Activated naive CD4-positive, alpha-beta T cell treated with anti-CD3 and anti-CD28 coated beads, Interleukin-2, amount 50 U/mL, for 72 hours (primary cell): ENCODE measurements around the gene GRID1. TPM values are rescaled to one million over a fixed set of nuclear protein-coding genes. Genes with fewer than 3 reads are reported as not detected.

Experiments
- ATAC-seq, 2 donors: fragments of 150-1000 bp; cut with Tn5 transposase; 2 replicates each; pipeline ENCODE4 v1.10.0; 2021; ENCODE audit warnings: mild to moderate bottlenecking in 2 of 2, moderate library complexity in 2 of 2
- DNase-seq, 2 donors: peaks; one replicate each; pipeline ENCODE4 v3.0.0; 2021 to 2022; ENCODE audit warnings: low spot score in 2 of 2
- H3K27ac Mint-ChIP-seq, 2 donors: one replicate each; pipeline ENCODE4 v1.8.0; 2022; ENCODE audit warnings: mild to moderate bottlenecking in 2 of 2, mixed read lengths in 2 of 2
- H3K36me3 Mint-ChIP-seq, 2 donors: one replicate each; pipeline ENCODE4 v1.8.0; 2022; ENCODE audit warnings: mixed read lengths in 2 of 2
- H3K9me3 Mint-ChIP-seq, 2 donors: one replicate each; pipeline ENCODE4 v1.8.0; 2022; ENCODE audit warnings: mixed read lengths in 2 of 2
- total RNA-seq, 2 donors: library from RNA; stranded (reverse); gene quantifications; one replicate each; pipeline ENCODE4 v1.2.3, GENCODE V29; 2022

Gene GRID1
- total RNA-seq, 2 donors from 2014 or later, result not detected

- H3K9me3 Mint-ChIP-seq, result no peaks in the 10 kb centered on the region
- H3K36me3 Mint-ChIP-seq, result no peaks in the 10 kb centered on the region
- DNase-seq, result no peak
- no peak for ATAC-seq
- no peak overlapping the region for H3K27ac Mint-ChIP-seq
These were observed 161.9 kb downstream of the GRID1 start for GRCh38 chr10:86204421-86205305.

DNA sequence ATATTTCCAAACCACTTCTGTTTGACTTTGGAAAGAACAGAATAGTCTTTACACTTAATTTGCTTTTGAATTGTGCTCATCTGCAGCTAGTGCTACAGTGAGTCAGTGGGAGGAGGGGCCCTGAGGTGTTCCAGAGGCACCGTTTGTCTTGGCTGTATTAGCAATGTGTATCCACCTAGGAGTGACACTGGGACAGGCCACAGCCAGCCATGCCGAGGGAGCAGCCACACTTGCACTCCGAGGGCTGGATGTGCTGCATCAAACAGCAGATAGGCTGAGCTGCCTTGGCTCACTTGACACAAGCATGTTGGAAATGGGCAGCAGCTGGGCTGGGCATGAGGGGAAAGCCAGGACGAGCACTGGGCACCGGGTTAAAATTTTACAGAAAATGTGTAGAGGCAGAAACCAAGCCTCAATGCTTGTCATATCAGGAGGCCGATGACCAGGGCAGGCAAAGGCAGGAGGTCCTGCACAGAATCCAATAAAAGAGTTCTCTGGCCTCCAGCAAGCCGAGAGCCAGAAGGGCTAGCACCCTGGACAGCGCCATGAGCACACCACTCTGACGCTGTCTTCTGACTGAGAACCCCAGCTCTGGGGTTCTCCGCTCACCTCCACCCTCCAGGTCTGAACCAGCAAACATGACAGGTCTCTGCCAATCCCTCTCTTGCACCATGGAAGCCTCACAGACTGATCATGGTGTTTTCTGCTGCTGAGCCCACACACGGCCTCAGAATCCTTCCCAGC lies 163.3 kb downstream of the GRID1 start:
- ATAC-seq (no peak), DNase-seq (peak in 1 of 2 donors; percentile 26)
- Mint-ChIP-seq H3K36me3 (no peaks in the 10 kb centered on the region), H3K9me3 (no peaks in the 10 kb centered on the region), H3K27ac (no peak overlapping the region)

DNA sequence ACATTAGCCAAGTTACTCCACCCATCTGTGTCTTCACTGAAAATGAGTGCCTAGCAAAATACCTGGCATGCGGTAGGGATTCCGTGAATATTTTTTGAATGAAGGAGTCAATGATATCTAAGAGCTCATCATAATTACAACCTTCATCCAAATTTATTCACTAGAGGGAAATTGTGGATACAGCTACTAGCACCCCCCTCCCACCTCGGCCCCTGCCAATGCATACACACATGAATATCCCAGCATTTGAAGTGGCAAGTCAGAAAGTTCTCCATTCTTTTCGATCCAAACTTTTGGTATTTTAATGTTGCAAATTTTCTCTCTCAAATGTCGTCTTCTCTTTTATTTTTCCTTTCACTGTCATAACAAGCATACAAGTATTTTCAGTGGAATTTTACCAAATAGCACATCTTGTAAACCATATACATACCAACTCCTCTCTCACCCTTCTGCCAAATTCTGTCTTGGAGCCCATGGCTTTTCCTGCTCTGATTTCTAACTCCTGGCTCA lies 164.3 kb downstream of the GRID1 start:
- Mint-ChIP-seq H3K9me3 (no peaks in the 10 kb centered on the region), H3K36me3 (no peaks in the 10 kb centered on the region), H3K27ac (no peak overlapping the region)
- ATAC-seq (no peak), DNase-seq (no peak)

DNA sequence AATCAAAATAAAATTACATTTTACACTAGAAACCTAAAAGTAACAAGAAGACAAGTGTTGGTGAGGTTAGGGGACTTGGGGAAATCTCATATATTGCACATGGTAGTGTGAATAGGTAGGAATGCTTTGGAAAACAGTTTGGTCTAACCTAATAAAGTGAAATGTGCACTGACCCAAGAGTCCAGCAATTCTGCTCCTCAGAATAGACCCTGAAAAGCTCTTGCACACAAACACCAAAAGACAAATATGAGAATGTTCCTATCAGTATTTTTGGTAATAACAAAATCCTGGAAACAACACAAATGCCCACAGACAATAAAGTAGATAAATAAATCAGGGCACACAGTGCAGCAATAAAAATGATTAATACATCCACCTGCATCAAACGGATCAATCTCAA lies 165.7 kb downstream of the GRID1 start:
- DNase-seq, result no peak
- H3K27ac Mint-ChIP-seq, result no peak overlapping the region
- no peaks in the 10 kb centered on the region for H3K9me3 Mint-ChIP-seq
- ATAC-seq, result no peak
- H3K36me3 Mint-ChIP-seq, result no peaks in the 10 kb centered on the region

- ATAC-seq (no peak), DNase-seq (no peak)
- H3K36me3 Mint-ChIP-seq, result no peaks in the 10 kb centered on the region
- H3K9me3 Mint-ChIP-seq, result no peaks in the 10 kb centered on the region
- H3K27ac Mint-ChIP-seq, result no peak overlapping the region
These were observed 166.3 kb downstream of the GRID1 start for GRCh38 chr10:86200269-86200668.

- Mint-ChIP-seq H3K9me3 (no peaks in the 10 kb centered on the region), H3K36me3 (no peaks in the 10 kb centered on the region), H3K27ac (no peak overlapping the region)
- no peak for ATAC-seq
- DNase-seq, result no peak
These were observed 167.6 kb downstream of the GRID1 start for GRCh38 chr10:86199041-86199440.

GRCh38 chr10:86198271-86198670 lies 168.3 kb downstream of the GRID1 start:
- no peak for DNase-seq
- no peak for ATAC-seq
- no peak overlapping the region for H3K27ac Mint-ChIP-seq
- no peaks in the 10 kb centered on the region for H3K9me3 Mint-ChIP-seq
- no peaks in the 10 kb centered on the region for H3K36me3 Mint-ChIP-seq

- H3K27ac Mint-ChIP-seq, result no peak overlapping the region
- no peak for ATAC-seq
- DNase-seq, result no peak
- H3K9me3 Mint-ChIP-seq, result no peaks in the 10 kb centered on the region
- no peaks in the 10 kb centered on the region for H3K36me3 Mint-ChIP-seq
These were observed 169.3 kb downstream of the GRID1 start for GRCh38 chr10:86197166-86197790.

GRCh38 chr10:86195521-86196157 lies 171.0 kb downstream of the GRID1 start:
- ATAC-seq (no peak), DNase-seq (no peak)
- H3K36me3 Mint-ChIP-seq, result no peaks in the 10 kb centered on the region
- no peaks in the 10 kb centered on the region for H3K9me3 Mint-ChIP-seq
- H3K27ac Mint-ChIP-seq, result no peak overlapping the region

GRCh38 chr10:86194684-86195083 lies 171.9 kb downstream of the GRID1 start:
- no peak for DNase-seq
- no peaks in the 10 kb centered on the region for H3K9me3 Mint-ChIP-seq
- no peak for ATAC-seq
- no peaks in the 10 kb centered on the region for H3K36me3 Mint-ChIP-seq
- H3K27ac Mint-ChIP-seq, result no peak overlapping the region

GRCh38 chr10:86193841-86194240 lies 172.8 kb downstream of the GRID1 start:
- Mint-ChIP-seq H3K9me3 (no peaks in the 10 kb centered on the region), H3K27ac (no peak overlapping the region), H3K36me3 (no peaks in the 10 kb centered on the region)
- ATAC-seq (no peak), DNase-seq (no peak)

GRCh38 chr10:86192691-86193090 lies 173.9 kb downstream of the GRID1 start:
- Mint-ChIP-seq H3K9me3 (no peaks in the 10 kb centered on the region), H3K27ac (no peak overlapping the region), H3K36me3 (no peaks in the 10 kb centered on the region)
- DNase-seq (no peak), ATAC-seq (no peak)

DNA sequence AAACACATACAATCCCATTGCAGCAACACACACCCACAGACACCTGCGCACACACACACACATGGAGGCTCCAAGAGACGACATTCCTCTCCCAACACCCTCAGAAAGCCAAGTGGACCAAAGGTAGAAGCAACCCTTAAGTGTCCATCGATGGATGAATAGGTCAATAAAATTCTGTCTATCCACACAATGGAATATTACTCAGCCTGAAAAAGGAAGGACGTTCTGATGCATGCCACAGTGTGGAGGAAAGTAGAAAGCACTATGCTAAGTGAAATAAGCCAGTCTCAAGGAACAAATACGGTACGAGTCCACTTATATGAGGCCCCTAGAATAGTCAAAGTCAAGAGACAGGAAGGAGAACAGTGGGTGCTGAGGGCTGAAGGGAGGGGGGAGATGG lies 174.4 kb downstream of the GRID1 start:
- H3K27ac Mint-ChIP-seq, result no peak overlapping the region
- no peaks in the 10 kb centered on the region for H3K9me3 Mint-ChIP-seq
- ATAC-seq (no peak), DNase-seq (no peak)
- no peaks in the 10 kb centered on the region for H3K36me3 Mint-ChIP-seq

GRCh38 chr10:86191686-86192085 lies 174.9 kb downstream of the GRID1 start:
- H3K9me3 Mint-ChIP-seq, result no peaks in the 10 kb centered on the region
- H3K27ac Mint-ChIP-seq, result no peak overlapping the region
- no peaks in the 10 kb centered on the region for H3K36me3 Mint-ChIP-seq

DNA sequence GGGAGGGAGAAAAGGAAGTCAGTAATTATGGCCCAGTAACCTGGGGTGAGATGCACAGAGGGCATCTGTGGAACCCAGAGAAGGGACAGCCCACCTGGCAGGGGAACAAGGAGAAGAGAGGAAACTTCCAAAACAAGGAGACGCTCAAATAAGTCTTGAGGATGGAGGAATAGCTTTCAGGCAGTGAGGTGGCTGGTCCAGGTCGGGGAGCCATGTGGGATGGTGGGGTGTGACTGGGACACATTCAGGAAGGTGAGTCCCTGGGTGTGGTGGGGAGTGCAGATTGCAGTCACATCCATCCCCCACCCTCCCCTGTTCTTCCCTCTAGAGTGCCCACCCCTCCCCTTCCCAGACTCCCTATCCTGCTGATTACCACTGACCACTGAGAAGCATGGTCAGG lies 175.4 kb downstream of the GRID1 start:
- no peak overlapping the region for H3K27ac Mint-ChIP-seq
- ATAC-seq (no peak), DNase-seq (no peak)
- H3K9me3 Mint-ChIP-seq, result no peaks in the 10 kb centered on the region
- H3K36me3 Mint-ChIP-seq, result no peaks in the 10 kb centered on the region

More at GRCh38 chr10:86191686-86192085, 174.9 kb downstream of the GRID1 start:
- ATAC-seq, result no peak
- no peak for DNase-seq

DNA sequence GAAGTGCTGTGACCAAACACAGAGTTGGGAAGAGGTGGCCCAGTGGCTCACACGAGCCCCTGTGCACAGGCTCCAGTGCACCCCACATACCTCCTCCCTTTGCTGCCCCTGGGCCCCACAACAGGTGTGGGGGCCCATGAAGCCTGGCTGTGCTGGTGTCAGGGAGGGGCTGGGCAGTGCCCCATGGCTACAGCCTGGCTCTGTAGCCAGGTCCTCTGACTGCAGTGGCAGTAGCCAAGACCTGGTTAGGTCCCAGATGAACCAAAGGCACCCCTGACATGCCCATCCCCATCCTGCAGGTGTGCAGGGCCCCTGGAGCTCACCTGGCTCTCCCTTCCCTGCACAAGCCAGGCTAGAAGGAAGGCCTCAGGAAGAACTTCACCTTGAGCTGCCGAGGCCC lies 176.3 kb downstream of the GRID1 start:
- Mint-ChIP-seq H3K9me3 (no peaks in the 10 kb centered on the region), H3K27ac (no peak overlapping the region), H3K36me3 (no peaks in the 10 kb centered on the region)
- no peak for DNase-seq
- no peak for ATAC-seq

GRCh38 chr10:86189891-86190290 lies 176.7 kb downstream of the GRID1 start:
- H3K36me3 Mint-ChIP-seq, result no peaks in the 10 kb centered on the region
- H3K9me3 Mint-ChIP-seq, result no peaks in the 10 kb centered on the region

More at GRCh38 chr10:86189891-86190290, 176.7 kb downstream of the GRID1 start:
- H3K27ac Mint-ChIP-seq, result no peak overlapping the region
- no peak for DNase-seq
- ATAC-seq, result no peak
